Measurements from ENCODE around the gene CALM1. TPM values are rescaled to one million over a fixed set of nuclear protein-coding genes. Genes with fewer than 3 reads are reported as not detected.

CALM1 gene
- total and polyA plus RNA-seq, 2 experiments from 2014 or later: 405 to 862 TPM

GRCh38 chr14:90446405-90446804 is 49.6 kb downstream of the CALM1 start:
- 81% methylated on average over 4 of the region's 4 CpGs for WGBS (ENCODE audit: low lambda C conversion rate, missing lambda C conversion rate)
- no peaks in the 10 kb centered on the region for H3K4me1 ChIP-seq (ENCODE audit: insufficient read depth)
- no peak for TF ChIP-seq EZH2 (IDR thresholded peaks at IDR 0.05; ENCODE audit: borderline replicate concordance)
- no peak for TF ChIP-seq EZH2phosphoT487 (IDR thresholded peaks at IDR 0.05; ENCODE audit: low read depth, severe bottlenecking, unreplicated experiment)
- TF ChIP-seq CTCF (IDR thresholded peaks at IDR 0.05; ENCODE audit: poor library complexity): no peak

GRCh38 chr14:90447720-90448497 is 51.1 kb downstream of the CALM1 start:
- H3K9me3 ChIP-seq (ENCODE audit: low read depth): no peaks in the 10 kb centered on the region
- TF ChIP-seq EZH2phosphoT487 (IDR thresholded peaks at IDR 0.05; ENCODE audit: low read depth, severe bottlenecking, unreplicated experiment) (no peak), EZH2 (IDR thresholded peaks at IDR 0.05; ENCODE audit: borderline replicate concordance) (no peak), CTCF (IDR thresholded peaks at IDR 0.05; ENCODE audit: poor library complexity) (no peak)
- no peaks in the 10 kb centered on the region for H4K20me1 ChIP-seq (ENCODE audit: insufficient read depth, poor library complexity, severe bottlenecking)
- no peak overlapping the region for H3K4me3 ChIP-seq
- no peaks in the 10 kb centered on the region for H3K27me3 ChIP-seq
- DNase-seq (ENCODE audit: low spot score): no peak
- H3K4me1 ChIP-seq (ENCODE audit: insufficient read depth): no peaks in the 10 kb centered on the region
- H3K36me3 ChIP-seq (replicated peaks; ENCODE audit: insufficient read depth, low read depth): no peaks in the 10 kb centered on the region
- H3K79me2 ChIP-seq: no peaks in the 10 kb centered on the region
- no peaks in the 10 kb centered on the region for H3K9me2 ChIP-seq (replicated peaks; ENCODE audit: insufficient read depth)
- H3K4me2 ChIP-seq: no peak overlapping the region
- WGBS (ENCODE audit: low lambda C conversion rate, missing lambda C conversion rate): 93% methylated on average over 9 of the region's 9 CpGs
- no peak overlapping the region for H2AFZ ChIP-seq
- no peak overlapping the region for H3K27ac ChIP-seq

More at GRCh38 chr14:90446405-90446804, 49.6 kb downstream of the CALM1 start:
- H3K9me2 ChIP-seq (replicated peaks; ENCODE audit: insufficient read depth): no peaks in the 10 kb centered on the region
- H3K27ac ChIP-seq: no peak overlapping the region
- no peaks in the 10 kb centered on the region for H3K79me2 ChIP-seq
- H3K27me3 ChIP-seq: no peaks in the 10 kb centered on the region
- no peaks in the 10 kb centered on the region for H3K36me3 ChIP-seq (replicated peaks; ENCODE audit: insufficient read depth, low read depth)
- no peak overlapping the region for H3K4me2 ChIP-seq
- H3K9me3 ChIP-seq (ENCODE audit: low read depth): no peaks in the 10 kb centered on the region
- no peak for DNase-seq (ENCODE audit: low spot score)
- H4K20me1 ChIP-seq (ENCODE audit: insufficient read depth, poor library complexity, severe bottlenecking): no peaks in the 10 kb centered on the region
- H2AFZ ChIP-seq: no peak overlapping the region
- H3K4me3 ChIP-seq: no peak overlapping the region

- Histone ChIP-seq H4K20me1 (ENCODE audit: insufficient read depth, poor library complexity, severe bottlenecking) (no peaks in the 10 kb centered on the region), H3K79me2 (no peaks in the 10 kb centered on the region), H3K4me2 (no peak overlapping the region), H3K9me3 (ENCODE audit: low read depth) (no peaks in the 10 kb centered on the region), H3K27ac (no peak overlapping the region), H3K4me3 (no peak overlapping the region), H2AFZ (no peak overlapping the region), H3K9me2 (replicated peaks; ENCODE audit: insufficient read depth) (no peaks in the 10 kb centered on the region), H3K27me3 (no peaks in the 10 kb centered on the region), H3K4me1 (ENCODE audit: insufficient read depth) (no peaks in the 10 kb centered on the region), H3K36me3 (replicated peaks; ENCODE audit: insufficient read depth, low read depth) (no peaks in the 10 kb centered on the region)
- DNase-seq (ENCODE audit: low spot score): no peak
- TF ChIP-seq EZH2phosphoT487 (IDR thresholded peaks at IDR 0.05; ENCODE audit: low read depth, severe bottlenecking, unreplicated experiment): no peak
- no peak for TF ChIP-seq EZH2 (IDR thresholded peaks at IDR 0.05; ENCODE audit: borderline replicate concordance)
- WGBS (ENCODE audit: low lambda C conversion rate, missing lambda C conversion rate): 94% methylated on average over 5 of the region's 5 CpGs
These were observed 52.6 kb downstream of the CALM1 start for GRCh38 chr14:90449411-90449810.

- no peak overlapping the region for H2AFZ ChIP-seq
- no peak overlapping the region for H3K27ac ChIP-seq
- no peaks in the 10 kb centered on the region for H4K20me1 ChIP-seq (ENCODE audit: insufficient read depth, poor library complexity, severe bottlenecking)
- H3K4me2 ChIP-seq: no peak overlapping the region
- TF ChIP-seq EZH2phosphoT487 (IDR thresholded peaks at IDR 0.05; ENCODE audit: low read depth, severe bottlenecking, unreplicated experiment): no peak
- no peak for TF ChIP-seq CTCF (IDR thresholded peaks at IDR 0.05; ENCODE audit: poor library complexity)
- TF ChIP-seq EZH2 (IDR thresholded peaks at IDR 0.05; ENCODE audit: borderline replicate concordance): no peak
- no peaks in the 10 kb centered on the region for H3K9me3 ChIP-seq (ENCODE audit: low read depth)
- no peaks in the 10 kb centered on the region for H3K9me2 ChIP-seq (replicated peaks; ENCODE audit: insufficient read depth)
- H3K27me3 ChIP-seq: no peaks in the 10 kb centered on the region
- DNase-seq (ENCODE audit: low spot score): no peak
- H3K4me1 ChIP-seq (ENCODE audit: insufficient read depth): no peaks in the 10 kb centered on the region
- no peak overlapping the region for H3K4me3 ChIP-seq
- H3K36me3 ChIP-seq (replicated peaks; ENCODE audit: insufficient read depth, low read depth): no peaks in the 10 kb centered on the region
- 89% methylated on average over 6 of the region's 6 CpGs for WGBS (ENCODE audit: low lambda C conversion rate, missing lambda C conversion rate)
- no peaks in the 10 kb centered on the region for H3K79me2 ChIP-seq
These were observed 53.3 kb downstream of the CALM1 start for GRCh38 chr14:90450151-90450550.

Data from hepatocyte (in vitro differentiated cells).